ENCODE measurements around the gene IFNGR2. TPM values are rescaled to one million over a fixed set of nuclear protein-coding genes. Genes with fewer than 3 reads are reported as not detected.

IFNGR2 gene
- total RNA-seq, 4 donors from 2014 or later = 69.5 to 121 (median 82.4) TPM

- TF ChIP-seq CTCF (IDR thresholded peaks at IDR 0.05) = no peak
Measured at GRCh38 chr21:33421713-33422393, 18.6 kb downstream of the IFNGR2 start.

GRCh38 chr21:33424214-33424613 lies 21.0 kb downstream of the IFNGR2 start:
- TF ChIP-seq CTCF (IDR thresholded peaks at IDR 0.05) = no peak
- DNase-seq (ENCODE audit: low spot score) = no peak
- ATAC-seq (ENCODE audit: low FRiP score) = no peak

More at GRCh38 chr21:33421713-33422393, 18.6 kb downstream of the IFNGR2 start:
- ATAC-seq (ENCODE audit: low FRiP score) = no peak
- DNase-seq (ENCODE audit: low spot score) = no peak

- no peak for DNase-seq (ENCODE audit: low spot score)
Measured at GRCh38 chr21:33425825-33426224, 22.6 kb downstream of the IFNGR2 start.

GRCh38 chr21:33427051-33427450 lies 23.8 kb downstream of the IFNGR2 start:
- ATAC-seq (ENCODE audit: low FRiP score) (no peak), DNase-seq (ENCODE audit: low spot score) (no peak)
- no peak for TF ChIP-seq CTCF (IDR thresholded peaks at IDR 0.05)

More at GRCh38 chr21:33425825-33426224, 22.6 kb downstream of the IFNGR2 start:
- no peak for TF ChIP-seq CTCF (IDR thresholded peaks at IDR 0.05)
- no peak for ATAC-seq (ENCODE audit: low FRiP score)

GRCh38 chr21:33428669-33429068 lies 25.5 kb downstream of the IFNGR2 start:
- TF ChIP-seq CTCF (IDR thresholded peaks at IDR 0.05) = no peak
- no peak for ATAC-seq (ENCODE audit: low FRiP score)
- no peak for DNase-seq (ENCODE audit: low spot score)

GRCh38 chr21:33430858-33431257 lies 27.6 kb downstream of the IFNGR2 start:
- ATAC-seq (ENCODE audit: low FRiP score) = no peak
- no peak for TF ChIP-seq CTCF (IDR thresholded peaks at IDR 0.05)
- no peak for DNase-seq (ENCODE audit: low spot score)

GRCh38 chr21:33432496-33432895 lies 29.3 kb downstream of the IFNGR2 start:
- ATAC-seq (ENCODE audit: low FRiP score) (no peak), DNase-seq (ENCODE audit: low spot score) (no peak)
- TF ChIP-seq CTCF (IDR thresholded peaks at IDR 0.05) = no peak

Data from omental fat pad (tissue), 4 donors.